HepG2 (cell line): ENCODE results near the gene APOC4. TPM values are rescaled to one million over a fixed set of nuclear protein-coding genes. Genes with fewer than 3 reads are reported as not detected.

Experiments
- DPF2 ChIP-seq: sonication (generic); formaldehyde crosslinking; IDR thresholded peaks from 2 replicates; pipeline ENCODE4 v1.4.0; 2020; ENCODE audit warnings: mild to moderate bottlenecking, low read depth, missing genetic modification reagents, borderline replicate concordance
- ELF3 ChIP-seq: IDR thresholded peaks from 2 replicates; pipeline ENCODE4 v1.6.1; 2016; ENCODE audit warnings: missing genetic modification reagents, missing compliant biosample characterization
- GABPA ChIP-seq, 2 experiments: IDR thresholded peaks; 2 replicates each; pipeline ENCODE4 v1.6.1; 2011 to 2016; ENCODE audit warnings: low read depth in 2 of 2, low read length in 1 of 2, missing biosample characterization in 1 of 2, missing genetic modification characterization in 1 of 2
- GATA4 ChIP-seq: sonication (generic); IDR thresholded peaks from 2 replicates; pipeline ENCODE4 v1.6.1; 2016; ENCODE audit warnings: antibody characterized with exemption, low read depth, borderline replicate concordance
- HOXD1 ChIP-seq: sonication (generic); formaldehyde crosslinking; IDR thresholded peaks from 2 replicates; pipeline ENCODE4 v1.5.0; 2020; ENCODE audit warnings: missing genetic modification reagents
- MYC ChIP-seq: sonication (generic); formaldehyde crosslinking; IDR thresholded peaks from 2 replicates; pipeline ENCODE4 v1.9.0; 2021; ENCODE audit warnings: missing genetic modification reagents, borderline replicate concordance
- PHB2 ChIP-seq: fragments of 450-650 bp; IDR thresholded peaks from 2 replicates; pipeline ENCODE4 v1.6.1; 2018; ENCODE audit not compliant: partially characterized antibody
- POLR2A ChIP-seq, 2 experiments: IDR thresholded peaks; 2 replicates each; pipeline ENCODE4 v1.6.1; 2011; ENCODE audit warnings: low read depth in 2 of 2, low read length in 2 of 2, mild to moderate bottlenecking in 1 of 2, moderate library complexity in 1 of 2; ENCODE audit not compliant: insufficient read depth in 1 of 2
- RCOR2 ChIP-seq: IDR thresholded peaks from 2 replicates; pipeline ENCODE4 v1.6.1; 2016; ENCODE audit warnings: missing biosample characterization, missing genetic modification reagents
- SALL1 ChIP-seq: sonication (generic); formaldehyde crosslinking; IDR thresholded peaks from 2 replicates; pipeline ENCODE4 v1.8.0; 2022; ENCODE audit warnings: mild to moderate bottlenecking, missing genetic modification reagents
- SP140L ChIP-seq: sonication (generic); formaldehyde crosslinking; IDR thresholded peaks from 2 replicates; pipeline ENCODE4 v1.4.0; 2020; ENCODE audit warnings: missing genetic modification reagents, borderline replicate concordance
- ZFAT ChIP-seq: sonication (generic); formaldehyde crosslinking; conservative IDR thresholded peaks from 2 replicates; pipeline ENCODE4 v1.8.1; 2023; ENCODE audit warnings: missing genetic modification reagents, inconsistent platforms
- ZFP37 ChIP-seq: sonication (generic); formaldehyde crosslinking; IDR thresholded peaks from 2 replicates; pipeline ENCODE4 v1.4.0; 2020; ENCODE audit warnings: missing genetic modification reagents, borderline replicate concordance
- ZKSCAN5 ChIP-seq: sonication (generic); formaldehyde crosslinking; IDR thresholded peaks from 2 replicates; pipeline ENCODE4 v1.5.1; 2020; ENCODE audit warnings: mild to moderate bottlenecking, missing genetic modification reagents
- ZNF230 ChIP-seq: sonication (generic); formaldehyde crosslinking; IDR thresholded peaks from 2 replicates; pipeline ENCODE4 v1.4.0; 2020; ENCODE audit warnings: mild to moderate bottlenecking, missing genetic modification reagents
- ZNF83 ChIP-seq: sonication (generic); formaldehyde crosslinking; IDR thresholded peaks from 2 replicates; pipeline ENCODE4 v1.4.0; 2020; ENCODE audit warnings: missing genetic modification reagents, mild to moderate bottlenecking, borderline replicate concordance
- polyA plus RNA-seq, 8 experiments: library from polyadenylated mRNA; depleted of rRNA in 3 of 8; stranded (reverse) in 7 of 8; unstranded in 1 of 8; fragments of >200 nt; fragmentation: Illumina TruSeq in 4 of 8; extraction: Trizol in 4 of 8; gene quantifications; 2 replicates each; pipeline versions ENCODE4 v1.2.1 to v1.2.3, GENCODE V29; 2011 to 2016; ENCODE audit warnings: low read depth in 4 of 8, missing spikeins in 1 of 8, mixed read lengths in 1 of 8; ENCODE audit not compliant: insufficient read depth in 1 of 8
- total RNA-seq, 5 experiments: library from RNA; depleted of rRNA; stranded (reverse); fragments of >200 nt; fragmentation: Illumina TruSeq; extraction: Trizol; gene quantifications; 2 replicates each; pipeline ENCODE4 v1.2.3, GENCODE V29; 2016; ENCODE audit warnings: low read depth in 1 of 5
- TF ChIP-seq, protein P1 (sequence below): sonication (generic); formaldehyde crosslinking; IDR thresholded peaks from 2 replicates; pipeline ENCODE4 v1.4.0; 2020; ENCODE audit warnings: missing genetic modification reagents, mild to moderate bottlenecking, borderline replicate concordance
- TF ChIP-seq, protein P2 (sequence below): sonication (generic); formaldehyde crosslinking; IDR thresholded peaks from 2 replicates; pipeline ENCODE4 v1.4.0; 2020; ENCODE audit warnings: missing genetic modification reagents, borderline replicate concordance
- TF ChIP-seq, protein P3 (sequence below): sonication (generic); formaldehyde crosslinking; IDR thresholded peaks from 2 replicates; pipeline ENCODE4 v1.9.0; 2021; ENCODE audit warnings: missing genetic modification reagents, borderline replicate concordance
- TF ChIP-seq, protein P4 (sequence below): sonication (generic); formaldehyde crosslinking; IDR thresholded peaks from 2 replicates; pipeline ENCODE4 v1.4.0; 2020; ENCODE audit warnings: missing genetic modification reagents, borderline replicate concordance
- TF ChIP-seq, protein P5 (sequence below): sonication (generic); formaldehyde crosslinking; IDR thresholded peaks from 2 replicates; pipeline ENCODE4 v1.5.0; 2020; ENCODE audit warnings: mild to moderate bottlenecking, missing genetic modification reagents

APOC4 gene
- total and polyA plus RNA-seq, 2 of the 13 experiments (the other 11 are each of a cell fraction or from before 2014, with no cell fraction given), result 0.46 TPM; not detected in 1

DNA sequence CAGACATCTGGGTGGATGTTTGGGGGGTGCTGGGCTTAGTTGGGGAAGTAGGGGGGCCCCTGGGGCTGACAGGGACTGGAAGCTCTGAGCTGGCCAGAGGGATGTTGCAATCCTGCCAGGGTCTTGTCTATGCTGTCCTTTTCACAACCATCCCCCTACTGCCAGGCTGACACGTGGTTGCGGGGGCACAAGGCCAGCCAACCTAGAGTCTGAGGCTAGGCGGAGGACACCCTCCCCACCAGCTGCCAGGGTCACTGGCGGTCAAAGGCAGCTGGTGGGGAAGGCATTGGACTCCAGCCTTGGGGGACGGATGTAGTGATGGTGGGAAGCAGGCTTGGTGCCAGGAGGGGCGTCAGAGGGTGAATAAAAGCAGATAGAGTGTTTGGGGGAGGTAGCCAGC lies 29.2 kb upstream of the APOC4 start (continued):
- no peak; the same call in none of the 2 replicates for TF ChIP-seq DPF2 (CRISPR knock-in tag)
- 0 out of 4 replicates have a peak, but pooled peaks of 1 of the 2 experiments have one; percentile 31 for TF ChIP-seq POLR2A (IDR thresholded peaks at IDR 0.05; ENCODE audit: insufficient read depth in 1 of 2, low read depth in 2 of 2, low read length in 2 of 2)
- TF ChIP-seq PHB2, result no peak
- TF ChIP-seq, protein P1, sequence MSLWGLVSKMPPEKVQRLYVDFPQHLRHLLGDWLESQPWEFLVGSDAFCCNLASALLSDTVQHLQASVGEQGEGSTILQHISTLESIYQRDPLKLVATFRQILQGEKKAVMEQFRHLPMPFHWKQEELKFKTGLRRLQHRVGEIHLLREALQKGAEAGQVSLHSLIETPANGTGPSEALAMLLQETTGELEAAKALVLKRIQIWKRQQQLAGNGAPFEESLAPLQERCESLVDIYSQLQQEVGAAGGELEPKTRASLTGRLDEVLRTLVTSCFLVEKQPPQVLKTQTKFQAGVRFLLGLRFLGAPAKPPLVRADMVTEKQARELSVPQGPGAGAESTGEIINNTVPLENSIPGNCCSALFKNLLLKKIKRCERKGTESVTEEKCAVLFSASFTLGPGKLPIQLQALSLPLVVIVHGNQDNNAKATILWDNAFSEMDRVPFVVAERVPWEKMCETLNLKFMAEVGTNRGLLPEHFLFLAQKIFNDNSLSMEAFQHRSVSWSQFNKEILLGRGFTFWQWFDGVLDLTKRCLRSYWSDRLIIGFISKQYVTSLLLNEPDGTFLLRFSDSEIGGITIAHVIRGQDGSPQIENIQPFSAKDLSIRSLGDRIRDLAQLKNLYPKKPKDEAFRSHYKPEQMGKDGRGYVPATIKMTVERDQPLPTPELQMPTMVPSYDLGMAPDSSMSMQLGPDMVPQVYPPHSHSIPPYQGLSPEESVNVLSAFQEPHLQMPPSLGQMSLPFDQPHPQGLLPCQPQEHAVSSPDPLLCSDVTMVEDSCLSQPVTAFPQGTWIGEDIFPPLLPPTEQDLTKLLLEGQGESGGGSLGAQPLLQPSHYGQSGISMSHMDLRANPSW (CRISPR knock-in tag), result no peak
- no peak for TF ChIP-seq ZNF83 (CRISPR knock-in tag)
- no peak for TF ChIP-seq SP140L
- no peak for TF ChIP-seq ZFAT (CRISPR knock-in tag)
- no peak for TF ChIP-seq GABPA (IDR thresholded peaks at IDR 0.05; ENCODE audit: low read depth, low read length)
- peak; percentile 30; the same call in 1 of the 2 replicates for TF ChIP-seq GABPA (CRISPR knock-in tag; IDR thresholded peaks at IDR 0.05; ENCODE audit: low read depth)
- TF ChIP-seq ZFP37 (CRISPR knock-in tag), result no peak
- peak; percentile 96 for TF ChIP-seq MYC
- no peak for TF ChIP-seq GATA4
- TF ChIP-seq ZNF230 (CRISPR knock-in tag), result 0 out of 2 replicates have a peak, but pooled peaks have one; percentile 38
- TF ChIP-seq, protein P2, sequence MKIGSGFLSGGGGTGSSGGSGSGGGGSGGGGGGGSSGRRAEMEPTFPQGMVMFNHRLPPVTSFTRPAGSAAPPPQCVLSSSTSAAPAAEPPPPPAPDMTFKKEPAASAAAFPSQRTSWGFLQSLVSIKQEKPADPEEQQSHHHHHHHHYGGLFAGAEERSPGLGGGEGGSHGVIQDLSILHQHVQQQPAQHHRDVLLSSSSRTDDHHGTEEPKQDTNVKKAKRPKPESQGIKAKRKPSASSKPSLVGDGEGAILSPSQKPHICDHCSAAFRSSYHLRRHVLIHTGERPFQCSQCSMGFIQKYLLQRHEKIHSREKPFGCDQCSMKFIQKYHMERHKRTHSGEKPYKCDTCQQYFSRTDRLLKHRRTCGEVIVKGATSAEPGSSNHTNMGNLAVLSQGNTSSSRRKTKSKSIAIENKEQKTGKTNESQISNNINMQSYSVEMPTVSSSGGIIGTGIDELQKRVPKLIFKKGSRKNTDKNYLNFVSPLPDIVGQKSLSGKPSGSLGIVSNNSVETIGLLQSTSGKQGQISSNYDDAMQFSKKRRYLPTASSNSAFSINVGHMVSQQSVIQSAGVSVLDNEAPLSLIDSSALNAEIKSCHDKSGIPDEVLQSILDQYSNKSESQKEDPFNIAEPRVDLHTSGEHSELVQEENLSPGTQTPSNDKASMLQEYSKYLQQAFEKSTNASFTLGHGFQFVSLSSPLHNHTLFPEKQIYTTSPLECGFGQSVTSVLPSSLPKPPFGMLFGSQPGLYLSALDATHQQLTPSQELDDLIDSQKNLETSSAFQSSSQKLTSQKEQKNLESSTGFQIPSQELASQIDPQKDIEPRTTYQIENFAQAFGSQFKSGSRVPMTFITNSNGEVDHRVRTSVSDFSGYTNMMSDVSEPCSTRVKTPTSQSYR (CRISPR knock-in tag), result peak; percentile 98
- peak; percentile 84 for TF ChIP-seq SALL1 (CRISPR knock-in tag)
- no peak for TF ChIP-seq ZKSCAN5 (CRISPR knock-in tag)
- TF ChIP-seq ELF3 (CRISPR knock-in tag), result peak; percentile 57; the same call in 1 of the 2 replicates
- TF ChIP-seq HOXD1 (CRISPR knock-in tag), result no peak
- TF ChIP-seq, protein P3, sequence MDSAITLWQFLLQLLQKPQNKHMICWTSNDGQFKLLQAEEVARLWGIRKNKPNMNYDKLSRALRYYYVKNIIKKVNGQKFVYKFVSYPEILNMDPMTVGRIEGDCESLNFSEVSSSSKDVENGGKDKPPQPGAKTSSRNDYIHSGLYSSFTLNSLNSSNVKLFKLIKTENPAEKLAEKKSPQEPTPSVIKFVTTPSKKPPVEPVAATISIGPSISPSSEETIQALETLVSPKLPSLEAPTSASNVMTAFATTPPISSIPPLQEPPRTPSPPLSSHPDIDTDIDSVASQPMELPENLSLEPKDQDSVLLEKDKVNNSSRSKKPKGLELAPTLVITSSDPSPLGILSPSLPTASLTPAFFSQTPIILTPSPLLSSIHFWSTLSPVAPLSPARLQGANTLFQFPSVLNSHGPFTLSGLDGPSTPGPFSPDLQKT (CRISPR knock-in tag), result no peak
- TF ChIP-seq RCOR2, result no peak
- TF ChIP-seq, protein P4, sequence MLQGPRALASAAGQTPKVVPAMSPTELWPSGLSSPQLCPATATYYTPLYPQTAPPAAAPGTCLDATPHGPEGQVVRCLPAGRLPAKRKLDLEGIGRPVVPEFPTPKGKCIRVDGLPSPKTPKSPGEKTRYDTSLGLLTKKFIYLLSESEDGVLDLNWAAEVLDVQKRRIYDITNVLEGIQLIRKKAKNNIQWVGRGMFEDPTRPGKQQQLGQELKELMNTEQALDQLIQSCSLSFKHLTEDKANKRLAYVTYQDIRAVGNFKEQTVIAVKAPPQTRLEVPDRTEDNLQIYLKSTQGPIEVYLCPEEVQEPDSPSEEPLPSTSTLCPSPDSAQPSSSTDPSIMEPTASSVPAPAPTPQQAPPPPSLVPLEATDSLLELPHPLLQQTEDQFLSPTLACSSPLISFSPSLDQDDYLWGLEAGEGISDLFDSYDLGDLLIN (CRISPR knock-in tag), result no peak
- TF ChIP-seq, protein P5, sequence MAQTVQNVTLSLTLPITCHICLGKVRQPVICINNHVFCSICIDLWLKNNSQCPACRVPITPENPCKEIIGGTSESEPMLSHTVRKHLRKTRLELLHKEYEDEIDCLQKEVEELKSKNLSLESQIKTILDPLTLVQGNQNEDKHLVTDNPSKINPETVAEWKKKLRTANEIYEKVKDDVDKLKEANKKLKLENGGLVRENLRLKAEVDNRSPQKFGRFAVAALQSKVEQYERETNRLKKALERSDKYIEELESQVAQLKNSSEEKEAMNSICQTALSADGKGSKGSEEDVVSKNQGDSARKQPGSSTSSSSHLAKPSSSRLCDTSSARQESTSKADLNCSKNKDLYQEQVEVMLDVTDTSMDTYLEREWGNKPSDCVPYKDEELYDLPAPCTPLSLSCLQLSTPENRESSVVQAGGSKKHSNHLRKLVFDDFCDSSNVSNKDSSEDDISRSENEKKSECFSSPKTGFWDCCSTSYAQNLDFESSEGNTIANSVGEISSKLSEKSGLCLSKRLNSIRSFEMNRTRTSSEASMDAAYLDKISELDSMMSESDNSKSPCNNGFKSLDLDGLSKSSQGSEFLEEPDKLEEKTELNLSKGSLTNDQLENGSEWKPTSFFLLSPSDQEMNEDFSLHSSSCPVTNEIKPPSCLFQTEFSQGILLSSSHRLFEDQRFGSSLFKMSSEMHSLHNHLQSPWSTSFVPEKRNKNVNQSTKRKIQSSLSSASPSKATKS (CRISPR knock-in tag), result no peak
